CD4-positive, alpha-beta T cell treated with Interleukin-6 at 100 ng/mL for 8 hours (primary cell): ENCODE data around the gene SMC1A.
"Not testable (repeated sequence)": the region's sequence is repeated elsewhere in the genome, so short reads cannot be mapped to it uniquely, and the experiment has no call there.

Source experiments
- DNase-seq: peaks from one replicate; pipeline ENCODE4 v3.0.0-alpha.2; 2020; ENCODE audit warnings: mixed read lengths, low spot score

The SMC1A gene

DNA sequence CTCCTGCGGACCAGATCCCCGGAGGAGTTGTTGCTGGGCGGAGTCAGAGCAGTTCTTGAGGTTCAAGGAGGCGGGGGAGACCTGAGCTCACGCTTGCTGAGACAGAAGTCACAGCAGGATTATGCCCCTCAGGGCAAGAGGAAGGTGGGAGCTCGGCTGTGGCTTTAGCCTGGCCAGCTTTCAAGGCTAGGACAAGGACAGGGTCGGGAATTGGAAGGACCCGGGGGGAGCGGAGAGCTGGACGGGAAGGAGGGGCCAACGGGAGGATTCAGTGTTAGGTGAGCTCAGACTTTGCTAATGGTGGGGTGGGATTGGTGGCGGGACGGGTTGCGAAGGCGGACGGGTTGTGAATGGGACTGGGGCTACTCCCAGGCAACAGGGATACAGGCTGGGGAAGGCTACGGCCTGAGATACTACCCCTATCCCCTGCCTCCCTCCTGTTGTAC lies 430 bp upstream of the SMC1A start, which contains the start of gene RIBC1:
Gene RIBC1 (plus strand): TSS at position 13 of the 446 bp plus-strand sequence. CDS start 3,404 bp downstream, outside the sequence.
- no peak for DNase-seq

DNA sequence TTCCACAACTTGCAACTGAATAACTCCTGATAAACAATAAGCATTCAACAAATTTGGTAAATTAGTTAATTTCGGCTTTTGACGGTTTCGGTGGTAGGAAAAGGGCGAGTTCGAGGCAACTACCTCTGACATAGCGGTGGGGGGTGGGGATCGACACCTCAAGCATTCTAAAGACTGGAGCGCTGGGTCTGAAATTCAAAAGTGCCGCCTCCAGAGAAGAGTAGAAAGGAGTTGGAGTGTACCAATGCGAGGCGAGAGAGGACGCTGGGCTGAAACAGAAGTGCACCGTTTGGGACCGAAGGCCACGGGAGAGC lies 725 bp downstream of the SMC1A start:
- no peak for DNase-seq

DNA sequence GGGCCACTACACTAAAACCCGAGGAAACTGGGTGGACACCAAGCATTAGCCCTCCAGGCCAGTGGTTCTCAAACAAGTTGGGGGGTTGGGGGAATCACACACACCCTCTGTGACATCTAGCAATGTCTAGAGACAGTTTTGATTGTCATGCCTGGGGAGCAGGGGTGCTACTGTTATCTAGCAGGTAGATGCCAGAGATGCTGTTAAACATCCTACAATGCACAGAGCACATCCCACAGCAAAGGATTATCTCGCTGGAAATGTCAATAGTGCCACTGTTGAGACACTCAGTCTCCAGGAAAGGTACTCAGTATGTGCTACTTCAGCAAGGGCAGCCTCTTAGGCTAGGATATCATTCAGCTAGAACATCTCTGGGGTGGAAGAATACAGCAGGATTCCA lies 1.3 kb downstream of the SMC1A start:
- no peak for DNase-seq

DNA sequence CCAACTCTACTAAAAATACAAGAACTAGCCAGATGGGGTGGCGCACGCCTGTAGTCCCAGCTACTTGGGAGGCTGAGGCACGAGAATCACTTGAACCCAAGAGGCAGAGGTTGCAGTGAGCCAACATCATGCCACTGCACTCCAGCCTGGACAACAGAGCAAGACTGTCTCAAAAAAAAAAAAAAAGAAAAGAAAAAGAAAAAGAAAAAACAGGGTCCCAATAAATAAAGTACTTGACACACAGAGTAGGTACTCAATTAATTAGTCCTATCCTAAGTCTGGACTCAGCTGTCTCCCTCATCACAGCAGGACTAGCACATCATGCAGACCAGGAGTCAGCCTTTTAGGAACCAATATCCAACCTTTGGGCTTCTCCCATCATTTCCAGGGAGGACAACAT lies 2.1 kb downstream of the SMC1A start:
- DNase-seq: not testable (repeated sequence)

DNA sequence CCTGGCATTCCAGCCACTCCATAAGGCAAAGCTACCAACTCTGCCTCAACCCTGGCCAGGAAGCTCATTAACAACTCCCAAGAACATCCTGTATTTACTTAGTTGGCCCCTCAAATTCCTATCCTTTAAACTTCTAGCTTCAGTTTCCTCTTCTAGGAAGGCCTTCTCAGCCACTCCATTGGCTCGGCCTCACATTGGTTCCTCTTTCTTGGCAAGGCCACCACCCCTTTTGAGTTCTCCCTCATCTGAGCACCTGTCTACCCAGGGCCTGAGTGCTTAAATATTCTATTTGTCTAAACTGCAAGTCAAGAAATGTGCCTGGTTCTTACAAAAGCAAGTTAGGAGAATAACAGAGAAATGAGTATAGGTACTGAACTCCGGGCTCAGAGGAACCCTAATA lies 10.0 kb downstream of the SMC1A start:
- no peak for DNase-seq

DNA sequence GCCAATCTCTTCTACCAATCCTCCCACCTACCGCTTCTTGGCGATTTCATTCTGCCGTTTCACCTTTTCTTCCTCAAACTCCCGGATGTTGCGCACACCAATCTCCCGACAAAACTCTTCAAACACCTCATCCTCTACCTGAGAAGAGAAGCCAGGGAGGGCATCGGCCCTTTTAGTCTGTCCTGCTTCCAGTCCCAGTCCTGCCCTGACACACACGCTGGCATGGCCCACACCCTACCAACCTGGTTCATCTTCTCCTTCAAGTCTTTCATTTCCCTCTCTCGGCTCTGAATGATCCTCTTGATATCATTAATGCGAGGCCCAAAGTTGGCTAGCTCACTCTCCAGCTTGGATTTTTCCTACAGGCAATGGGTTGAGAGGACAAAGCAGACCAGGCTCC lies 18.9 kb downstream of the SMC1A start:
- no peak for DNase-seq

DNA sequence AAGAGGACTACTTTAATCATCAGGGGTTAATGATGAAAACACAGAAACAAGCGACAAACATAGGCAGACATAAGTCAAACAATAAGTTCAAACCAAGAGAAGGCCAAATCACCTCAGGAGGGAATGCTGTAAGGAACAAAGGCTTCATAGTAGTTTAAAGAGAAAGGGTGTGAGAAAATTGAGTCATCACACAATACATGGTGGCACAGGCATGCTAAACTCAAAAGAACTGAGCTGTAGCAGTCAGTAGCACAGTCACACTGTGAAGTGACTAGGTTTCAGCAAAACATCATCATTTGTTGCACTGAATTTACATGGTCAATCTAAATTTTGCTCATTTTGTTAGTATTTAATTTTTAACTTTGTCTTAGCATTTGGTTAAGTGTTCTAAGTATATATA lies 24.2 kb downstream of the SMC1A start:
- no peak for DNase-seq

DNA sequence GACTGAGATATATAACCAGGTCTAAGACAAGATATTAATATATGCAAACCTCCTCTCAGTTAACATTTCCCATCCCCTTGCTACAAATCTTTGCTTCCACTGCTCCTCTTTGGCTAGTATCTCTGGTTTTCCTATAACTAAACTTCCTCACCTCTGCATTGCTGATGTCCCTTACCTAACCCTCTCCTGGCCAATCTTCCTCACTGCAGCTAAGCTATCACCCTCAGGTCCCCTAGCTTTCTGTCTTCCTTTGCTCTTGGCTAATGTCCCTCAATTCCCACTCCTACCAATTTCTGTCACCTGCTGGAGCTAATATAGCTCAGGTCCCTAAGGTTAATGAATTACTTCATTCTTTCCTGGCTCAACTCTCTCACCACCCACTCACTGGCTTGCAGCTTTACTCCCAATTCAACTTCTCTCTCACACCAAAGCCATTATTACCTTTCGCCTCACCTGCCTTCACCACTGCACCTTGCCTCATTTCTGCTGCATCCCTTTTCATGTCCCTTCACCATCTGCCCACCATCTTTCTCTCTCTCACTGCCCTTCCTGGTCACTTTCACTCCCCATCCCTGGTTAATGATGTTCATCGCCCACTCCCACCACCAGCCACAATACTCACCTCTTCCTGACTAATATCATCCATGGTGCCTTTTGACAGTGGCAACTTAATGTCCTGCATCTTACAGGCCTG lies 26.7 kb downstream of the SMC1A start:
- no peak for DNase-seq

DNA sequence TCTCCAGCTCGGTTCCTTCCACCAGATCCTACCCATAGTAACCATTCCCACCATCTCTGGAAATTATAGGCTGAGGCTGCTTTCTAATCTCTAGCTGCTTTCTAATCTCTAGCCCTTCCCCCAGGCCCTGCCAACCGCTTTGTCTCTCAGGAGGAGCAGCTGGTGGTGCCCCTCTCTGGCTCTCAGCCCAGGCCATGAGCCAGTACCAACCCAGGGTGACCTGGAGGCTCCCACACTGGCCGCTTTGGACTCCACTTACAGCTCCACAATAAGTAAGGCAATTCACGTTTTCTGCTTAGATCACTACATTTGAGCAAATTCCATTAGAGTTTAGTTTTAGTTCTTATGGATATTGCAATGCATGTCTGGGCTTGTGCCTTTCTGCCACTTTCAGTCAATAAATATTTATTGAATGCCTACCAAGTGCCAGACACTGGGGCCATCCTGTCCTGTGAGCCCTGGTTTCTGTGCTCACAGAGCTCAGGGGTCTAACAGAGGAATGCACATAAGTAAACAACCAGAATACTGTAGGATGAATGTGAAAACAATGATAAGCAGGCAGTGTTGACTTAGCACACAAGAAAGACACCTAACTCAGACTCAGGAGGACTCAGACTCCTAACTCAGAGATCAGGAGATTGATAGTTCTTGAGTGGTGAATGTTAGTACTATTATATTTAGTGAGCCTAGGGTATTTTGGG lies 38.9 kb downstream of the SMC1A start:
- DNase-seq: no peak

DNA sequence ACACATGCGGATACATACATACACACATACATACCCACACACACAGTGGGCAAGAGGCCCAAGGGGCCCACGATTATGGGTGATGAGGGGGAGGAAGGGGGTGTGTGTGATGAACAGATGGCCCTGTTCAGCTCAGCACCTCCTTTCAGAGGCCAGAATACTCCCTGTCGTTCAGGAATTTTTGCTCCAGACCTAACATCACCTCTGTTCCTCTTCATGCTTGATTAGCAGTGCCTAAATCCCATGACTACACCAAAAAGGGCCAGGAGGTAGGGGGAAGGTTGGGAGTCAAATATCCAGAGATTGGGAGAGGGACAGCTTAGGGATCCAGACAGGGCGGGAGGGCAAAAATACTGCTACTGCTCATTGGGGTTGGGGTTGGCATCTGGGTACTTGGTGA lies 42.7 kb downstream of the SMC1A start:
- no peak for DNase-seq

DNA sequence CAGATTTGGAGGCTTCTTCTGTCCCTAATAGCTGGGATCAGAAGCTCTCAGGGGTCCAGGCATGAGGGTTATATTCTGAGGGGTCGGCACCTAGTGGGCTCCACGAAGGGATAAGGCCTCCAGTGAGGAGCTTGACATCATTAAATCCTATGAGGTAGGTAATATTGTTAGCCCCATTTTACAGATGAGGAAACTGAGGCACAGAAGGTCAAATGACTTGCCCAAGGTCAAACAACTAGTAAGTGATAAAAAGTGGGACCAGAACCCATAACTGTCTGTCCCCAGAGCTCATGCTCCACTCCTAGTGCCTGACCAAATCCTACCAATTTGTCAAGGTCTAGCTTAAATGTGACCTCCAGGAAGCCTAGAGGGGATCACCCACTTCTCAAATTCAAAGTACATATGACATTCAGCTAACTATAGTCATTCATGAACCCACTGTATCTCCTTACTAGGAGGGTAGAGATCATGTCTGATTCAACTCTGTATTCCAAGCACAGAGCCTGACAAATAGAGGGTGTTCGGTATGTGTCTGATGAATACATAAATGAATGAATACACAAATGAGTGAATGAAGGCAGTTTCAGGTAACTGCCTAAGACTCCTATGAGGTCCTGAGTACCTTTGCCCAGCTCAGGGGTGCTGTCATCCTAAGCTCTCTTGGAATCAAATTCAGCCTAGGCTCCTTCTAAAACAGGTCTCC lies 43.3 kb downstream of the SMC1A start:
- no peak for DNase-seq

DNA sequence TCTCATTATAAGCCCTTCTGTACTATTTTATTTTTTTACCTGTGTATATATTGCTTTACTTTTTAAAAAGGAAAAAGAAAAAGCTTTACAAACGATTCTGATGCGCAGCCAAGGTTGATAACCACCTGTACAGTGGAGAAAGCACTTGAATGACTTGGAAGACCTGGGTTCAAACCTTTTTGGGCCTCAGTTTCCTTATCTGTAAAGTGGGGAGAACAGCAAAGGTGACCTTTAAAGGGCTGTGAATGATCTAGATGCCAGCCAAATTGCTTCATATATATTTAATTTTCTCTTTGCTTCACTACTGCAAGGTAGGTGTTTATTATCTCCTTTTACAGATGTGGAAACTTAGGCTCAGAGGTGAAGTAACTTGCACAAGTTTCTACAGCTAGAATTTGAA lies 45.0 kb downstream of the SMC1A start:
- no peak for DNase-seq

DNA sequence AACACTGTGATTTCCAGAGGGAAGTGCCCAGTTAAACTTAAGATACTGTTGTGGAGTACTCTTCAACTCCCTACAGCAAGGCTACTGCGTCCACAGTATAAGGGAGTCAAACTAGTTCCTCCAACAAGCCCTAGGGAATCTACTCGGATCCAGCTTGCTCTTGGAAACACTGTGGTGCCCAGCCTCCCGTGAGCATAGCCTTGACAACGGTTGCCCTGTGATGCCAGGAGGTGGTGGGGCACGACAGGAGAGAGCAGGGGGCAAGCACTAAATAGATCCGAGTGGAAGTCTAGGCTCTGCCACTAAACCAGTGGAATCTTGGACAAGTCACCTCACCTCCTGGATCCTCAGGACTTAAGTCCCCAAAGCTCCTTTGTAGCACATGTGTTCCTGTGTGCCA lies 45.6 kb downstream of the SMC1A start:
- DNase-seq: no peak

DNA sequence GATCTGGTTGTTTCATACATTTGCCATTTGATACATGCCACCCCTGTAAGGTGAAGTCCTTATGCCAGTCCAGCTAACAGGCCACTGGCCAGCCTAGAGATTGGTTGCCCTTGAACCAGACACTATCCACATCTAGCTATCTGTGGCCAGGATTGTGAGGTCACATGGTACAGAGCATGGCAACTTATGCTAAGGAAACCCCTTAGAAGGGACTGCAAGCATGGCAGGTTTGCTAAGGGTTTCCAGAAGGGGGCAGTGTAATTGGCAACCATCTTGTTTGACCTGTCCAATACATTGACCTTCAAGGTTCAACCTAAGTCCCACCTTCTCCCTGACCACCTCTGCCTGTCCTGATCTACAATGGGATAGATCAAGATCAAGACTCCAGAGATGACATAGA lies 47.5 kb downstream of the SMC1A start:
- DNase-seq: no peak

DNA sequence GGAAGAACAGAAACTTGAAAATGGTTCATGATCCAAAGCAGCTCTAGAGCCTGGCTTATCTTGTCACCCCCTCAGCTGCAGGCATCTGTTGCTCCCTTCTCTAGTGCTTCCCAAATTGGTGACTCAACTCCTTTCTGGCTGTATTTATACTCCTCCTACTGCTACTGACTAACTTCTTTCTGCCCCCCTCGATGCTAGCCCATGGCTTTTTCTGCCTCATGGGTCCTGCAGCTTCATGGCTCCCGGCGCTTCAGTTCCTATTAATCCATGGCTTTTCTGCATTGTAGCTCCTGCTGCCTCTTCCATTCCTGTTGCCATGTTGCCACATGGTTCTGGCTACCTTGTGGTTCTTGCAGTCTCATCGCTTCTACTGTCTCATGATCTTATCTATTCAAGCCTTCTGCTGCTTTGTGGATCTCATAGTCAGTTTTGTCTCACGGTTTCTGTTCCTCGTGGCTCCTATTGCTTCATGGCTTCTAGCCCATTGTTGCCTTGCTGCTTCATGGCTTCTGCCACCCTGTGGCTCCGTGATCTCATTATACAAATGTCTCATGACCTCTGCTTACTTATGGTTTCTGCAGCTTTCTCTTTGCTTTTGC lies 48.1 kb downstream of the SMC1A start:
- DNase-seq: no peak

DNA sequence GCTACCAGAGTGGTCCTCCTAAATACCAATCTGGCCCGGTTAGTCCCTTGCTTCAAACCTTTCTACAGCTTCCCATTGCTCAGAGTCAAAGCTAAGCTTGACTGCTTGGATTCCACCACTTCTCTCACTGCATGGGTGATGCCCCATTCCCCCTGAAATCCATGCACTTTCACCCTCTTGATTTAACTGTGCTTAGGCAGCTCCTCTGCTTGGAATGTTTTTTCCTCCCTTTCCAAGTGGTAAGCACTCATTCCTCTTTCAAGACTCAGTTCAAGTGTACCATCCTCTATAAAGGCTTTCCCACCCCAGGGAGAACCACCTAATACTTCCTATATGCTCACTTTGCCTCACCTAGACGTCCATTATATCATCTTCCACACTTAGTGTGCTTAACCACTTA lies 49.1 kb downstream of the SMC1A start:
- no peak for DNase-seq

DNA sequence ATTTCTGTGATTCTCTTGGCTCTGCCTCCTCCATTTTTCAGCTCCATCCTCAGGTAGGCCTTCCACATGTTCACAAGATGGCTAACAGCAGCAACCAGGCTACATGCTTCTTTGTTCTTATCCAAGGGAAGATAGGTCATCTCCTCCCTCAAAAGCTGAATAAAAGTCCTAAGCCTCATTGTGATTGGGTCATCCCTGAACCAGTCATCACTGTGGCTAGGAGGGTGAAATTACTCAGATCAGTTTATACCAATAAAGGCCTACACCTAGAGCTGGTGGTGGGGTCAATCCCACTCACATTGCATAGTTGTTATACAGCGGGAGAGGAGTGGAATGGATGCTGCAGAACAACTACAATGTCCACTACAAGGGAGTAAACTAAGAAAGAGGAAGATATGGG lies 56.0 kb downstream of the SMC1A start:
- not testable (repeated sequence) for DNase-seq

DNA sequence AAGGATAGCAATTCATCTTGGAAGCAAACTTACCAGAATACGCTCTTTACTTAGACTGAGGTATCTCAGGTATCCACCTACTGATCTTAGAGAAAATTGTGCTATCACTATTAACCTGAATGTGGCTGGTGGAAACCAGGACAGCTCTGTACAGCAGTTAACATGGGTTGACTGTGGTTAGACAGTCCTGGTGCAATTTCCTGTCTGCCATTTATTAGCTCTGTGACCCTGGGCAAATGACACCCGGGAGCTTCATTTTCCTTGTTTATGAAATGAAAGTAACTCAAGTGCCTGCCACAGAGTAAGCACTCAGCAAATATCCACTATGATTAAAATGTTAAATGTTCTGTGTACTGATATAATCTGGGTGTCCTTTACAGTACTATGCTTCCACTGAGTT lies 60.0 kb downstream of the SMC1A start:
- no peak for DNase-seq

DNA sequence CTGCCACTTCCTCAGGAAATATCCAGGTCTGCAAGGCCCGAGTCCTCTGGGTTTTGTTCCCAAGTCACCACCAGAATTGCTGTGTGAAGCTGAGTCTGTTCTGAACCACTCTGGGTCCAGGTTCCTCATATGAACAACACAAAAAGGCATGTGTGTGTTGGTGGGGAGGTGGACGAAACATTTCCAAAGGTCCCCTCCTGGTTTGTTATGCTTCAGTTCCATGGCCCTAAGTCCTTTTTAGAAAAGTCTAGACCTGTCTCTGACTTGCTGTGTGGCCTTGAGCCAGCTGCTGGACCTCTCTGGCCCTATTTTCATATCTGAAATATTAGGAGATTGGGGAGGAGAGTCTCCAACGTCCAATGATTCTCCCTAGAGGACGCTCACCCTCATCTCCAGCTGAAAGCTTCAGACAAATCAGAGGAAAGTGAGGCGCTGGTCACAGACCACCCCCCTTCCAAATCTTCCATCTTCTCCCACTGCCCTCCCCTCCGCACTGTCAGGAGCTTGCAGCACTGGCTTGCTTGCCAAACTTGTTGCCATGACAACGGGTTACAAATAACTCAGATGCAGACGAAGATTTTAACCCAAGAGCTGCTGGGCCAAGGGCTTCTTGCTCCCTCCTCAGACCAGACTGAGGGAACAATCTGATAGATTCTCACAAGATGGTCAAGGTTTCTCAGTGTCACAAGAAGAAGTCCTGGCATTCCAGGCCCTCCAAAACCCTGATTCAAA lies 64.5 kb downstream of the SMC1A start:
- no peak for DNase-seq

DNA sequence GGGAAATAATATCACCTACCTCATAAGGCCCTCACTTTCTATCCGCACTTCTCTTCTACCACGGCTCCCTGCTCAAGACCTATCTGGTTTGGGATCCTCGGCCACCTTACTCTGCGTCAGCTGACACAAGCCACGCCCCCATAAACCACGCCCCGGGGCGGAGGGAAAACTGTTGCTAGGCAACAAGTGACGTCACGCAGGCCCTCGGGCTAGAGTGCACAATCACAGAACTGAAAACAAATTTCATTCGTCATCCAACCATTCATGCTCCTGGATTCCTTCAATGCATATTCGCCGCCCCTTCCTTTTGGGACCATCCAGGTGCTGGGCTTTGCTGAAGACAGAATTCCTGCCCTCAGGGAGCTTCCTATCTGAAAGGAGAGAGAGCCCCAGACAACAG lies 66.3 kb downstream of the SMC1A start:
- DNase-seq: no peak

DNA sequence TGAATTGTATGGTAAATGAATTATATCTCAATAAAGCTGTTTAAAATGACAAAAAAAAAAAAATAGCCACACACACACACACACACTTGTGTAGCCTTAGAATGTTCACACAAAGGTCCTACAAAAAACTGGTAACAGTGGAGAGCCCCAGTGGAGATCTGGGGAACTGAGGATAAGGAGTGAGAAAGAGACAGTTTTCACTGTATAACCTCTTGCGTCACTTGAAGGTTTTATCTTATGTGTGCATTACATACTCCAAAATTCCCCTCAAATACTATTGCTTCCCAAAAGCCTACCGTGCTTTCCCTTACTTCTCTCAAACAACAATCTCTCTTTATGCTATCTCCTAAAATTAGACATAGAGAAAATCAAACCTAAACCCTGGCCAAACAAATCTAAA lies 67.8 kb downstream of the SMC1A start:
- no peak for DNase-seq

DNA sequence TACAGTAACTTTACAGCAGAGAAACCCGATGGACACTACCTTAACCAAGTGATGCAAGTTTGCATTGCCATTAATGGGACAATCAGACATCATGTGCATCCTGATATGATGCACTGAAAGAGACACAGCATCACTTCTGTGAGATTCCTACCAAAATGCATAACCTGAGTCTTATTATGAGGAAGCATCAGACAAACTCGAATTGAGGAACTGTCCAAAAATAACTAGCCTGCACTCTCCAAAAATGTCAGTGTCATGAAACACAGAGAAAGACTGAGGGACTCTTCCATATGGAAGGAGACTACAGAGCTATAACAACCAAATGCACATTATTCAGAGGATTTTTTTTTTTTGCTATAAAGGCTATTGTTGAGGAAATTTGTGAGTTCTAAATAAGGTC lies 74.5 kb downstream of the SMC1A start:
- no peak for DNase-seq
